Fibroblast of lung (primary cell): ENCODE data around the gene ERGIC1.

ENCODE experiments used
- EZH2 ChIP-seq: IDR thresholded peaks from 2 replicates; pipeline ENCODE4 v1.5.1; 2012; ENCODE audit warnings: low read length, control low read depth, mild to moderate bottlenecking; ENCODE audit errors: missing control alignments
- TF ChIP-seq, protein P1 (sequence below), 2 donors: IDR thresholded peaks in 1 of 2; conservative IDR thresholded peaks in 1 of 2; 1 replicate in 1 of 2; 2 replicates in 1 of 2; pipeline ENCODE4 v1.5.1; 2011 to 2012; ENCODE audit warnings: low read length in 2 of 2, control low read depth in 1 of 2, inconsistent platforms in 1 of 2, low read depth in 1 of 2, mild to moderate bottlenecking in 1 of 2

GRCh38 chr5:172844577-172844838 lies 10.5 kb downstream of the ERGIC1 start:
- TF ChIP-seq EZH2: no peak
- TF ChIP-seq, protein P1, sequence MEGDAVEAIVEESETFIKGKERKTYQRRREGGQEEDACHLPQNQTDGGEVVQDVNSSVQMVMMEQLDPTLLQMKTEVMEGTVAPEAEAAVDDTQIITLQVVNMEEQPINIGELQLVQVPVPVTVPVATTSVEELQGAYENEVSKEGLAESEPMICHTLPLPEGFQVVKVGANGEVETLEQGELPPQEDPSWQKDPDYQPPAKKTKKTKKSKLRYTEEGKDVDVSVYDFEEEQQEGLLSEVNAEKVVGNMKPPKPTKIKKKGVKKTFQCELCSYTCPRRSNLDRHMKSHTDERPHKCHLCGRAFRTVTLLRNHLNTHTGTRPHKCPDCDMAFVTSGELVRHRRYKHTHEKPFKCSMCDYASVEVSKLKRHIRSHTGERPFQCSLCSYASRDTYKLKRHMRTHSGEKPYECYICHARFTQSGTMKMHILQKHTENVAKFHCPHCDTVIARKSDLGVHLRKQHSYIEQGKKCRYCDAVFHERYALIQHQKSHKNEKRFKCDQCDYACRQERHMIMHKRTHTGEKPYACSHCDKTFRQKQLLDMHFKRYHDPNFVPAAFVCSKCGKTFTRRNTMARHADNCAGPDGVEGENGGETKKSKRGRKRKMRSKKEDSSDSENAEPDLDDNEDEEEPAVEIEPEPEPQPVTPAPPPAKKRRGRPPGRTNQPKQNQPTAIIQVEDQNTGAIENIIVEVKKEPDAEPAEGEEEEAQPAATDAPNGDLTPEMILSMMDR (conservative IDR thresholded peaks at IDR 0.05 in 1 of 2, IDR thresholded peaks at IDR 0.05 in 1 of 2; ENCODE audit: low read depth in 1 of 2, low read length in 2 of 2): no peak
